SK-N-SH (cell line): ENCODE results near the gene ACOX2.

Source experiments
- EZH2phosphoT487 ChIP-seq: fragments of 200-600 bp; sonication (generic); IDR thresholded peaks from 2 replicates; pipeline ENCODE4 v1.6.1; 2017; ENCODE audit warnings: low read depth, mixed run types, mild to moderate bottlenecking, antibody characterized with exemption, moderate library complexity, borderline replicate concordance
- FOXJ3 ChIP-seq: sonication (generic); formaldehyde crosslinking; IDR thresholded peaks from 2 replicates; pipeline ENCODE4 v1.5.1; 2020; ENCODE audit warnings: mild to moderate bottlenecking, missing genetic modification reagents
- RAD21 ChIP-seq: IDR thresholded peaks from 2 replicates; pipeline ENCODE4 v1.6.1; 2012; ENCODE audit warnings: mild to moderate bottlenecking, low read length
- TF ChIP-seq, protein P1 (sequence below): fragments of 200-600 bp; sonication (generic); IDR thresholded peaks from 2 replicates; pipeline ENCODE4 v1.6.1; 2017; ENCODE audit warnings: antibody characterized with exemption, mild to moderate bottlenecking, moderate library complexity
- TF ChIP-seq, protein P2 (sequence below): fragments of 150-350 bp; IDR thresholded peaks from 2 replicates; pipeline ENCODE4 v1.6.1; 2017; ENCODE audit warnings: antibody characterized with exemption, low read length, low read depth, borderline replicate concordance

DNA sequence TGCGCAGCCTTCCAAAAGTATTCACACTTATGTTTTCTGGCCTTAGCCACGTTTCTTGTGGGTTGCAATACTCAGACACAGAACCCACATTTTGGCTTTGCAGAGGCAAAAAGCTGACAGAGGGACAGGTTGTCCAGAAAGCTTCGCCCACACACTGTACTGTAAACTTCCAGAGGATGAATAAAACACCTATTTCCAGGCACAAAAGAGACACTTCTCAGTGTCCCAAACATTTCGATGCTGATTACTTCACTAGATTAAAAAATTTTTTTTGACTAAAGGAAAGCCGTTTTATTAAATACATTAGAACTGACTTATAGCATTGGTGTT is 73.1 kb downstream of the ACOX2 start:
- TF ChIP-seq, protein P1, sequence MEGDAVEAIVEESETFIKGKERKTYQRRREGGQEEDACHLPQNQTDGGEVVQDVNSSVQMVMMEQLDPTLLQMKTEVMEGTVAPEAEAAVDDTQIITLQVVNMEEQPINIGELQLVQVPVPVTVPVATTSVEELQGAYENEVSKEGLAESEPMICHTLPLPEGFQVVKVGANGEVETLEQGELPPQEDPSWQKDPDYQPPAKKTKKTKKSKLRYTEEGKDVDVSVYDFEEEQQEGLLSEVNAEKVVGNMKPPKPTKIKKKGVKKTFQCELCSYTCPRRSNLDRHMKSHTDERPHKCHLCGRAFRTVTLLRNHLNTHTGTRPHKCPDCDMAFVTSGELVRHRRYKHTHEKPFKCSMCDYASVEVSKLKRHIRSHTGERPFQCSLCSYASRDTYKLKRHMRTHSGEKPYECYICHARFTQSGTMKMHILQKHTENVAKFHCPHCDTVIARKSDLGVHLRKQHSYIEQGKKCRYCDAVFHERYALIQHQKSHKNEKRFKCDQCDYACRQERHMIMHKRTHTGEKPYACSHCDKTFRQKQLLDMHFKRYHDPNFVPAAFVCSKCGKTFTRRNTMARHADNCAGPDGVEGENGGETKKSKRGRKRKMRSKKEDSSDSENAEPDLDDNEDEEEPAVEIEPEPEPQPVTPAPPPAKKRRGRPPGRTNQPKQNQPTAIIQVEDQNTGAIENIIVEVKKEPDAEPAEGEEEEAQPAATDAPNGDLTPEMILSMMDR = no peak
- TF ChIP-seq RAD21 = no peak
- TF ChIP-seq FOXJ3 (CRISPR knock-in tag) = no peak
- TF ChIP-seq, protein P2, sequence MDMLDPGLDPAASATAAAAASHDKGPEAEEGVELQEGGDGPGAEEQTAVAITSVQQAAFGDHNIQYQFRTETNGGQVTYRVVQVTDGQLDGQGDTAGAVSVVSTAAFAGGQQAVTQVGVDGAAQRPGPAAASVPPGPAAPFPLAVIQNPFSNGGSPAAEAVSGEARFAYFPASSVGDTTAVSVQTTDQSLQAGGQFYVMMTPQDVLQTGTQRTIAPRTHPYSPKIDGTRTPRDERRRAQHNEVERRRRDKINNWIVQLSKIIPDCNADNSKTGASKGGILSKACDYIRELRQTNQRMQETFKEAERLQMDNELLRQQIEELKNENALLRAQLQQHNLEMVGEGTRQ = no peak
- no peak for TF ChIP-seq EZH2phosphoT487
